ENCODE results near the gene MYO7B.

The MYO7B gene

DNA sequence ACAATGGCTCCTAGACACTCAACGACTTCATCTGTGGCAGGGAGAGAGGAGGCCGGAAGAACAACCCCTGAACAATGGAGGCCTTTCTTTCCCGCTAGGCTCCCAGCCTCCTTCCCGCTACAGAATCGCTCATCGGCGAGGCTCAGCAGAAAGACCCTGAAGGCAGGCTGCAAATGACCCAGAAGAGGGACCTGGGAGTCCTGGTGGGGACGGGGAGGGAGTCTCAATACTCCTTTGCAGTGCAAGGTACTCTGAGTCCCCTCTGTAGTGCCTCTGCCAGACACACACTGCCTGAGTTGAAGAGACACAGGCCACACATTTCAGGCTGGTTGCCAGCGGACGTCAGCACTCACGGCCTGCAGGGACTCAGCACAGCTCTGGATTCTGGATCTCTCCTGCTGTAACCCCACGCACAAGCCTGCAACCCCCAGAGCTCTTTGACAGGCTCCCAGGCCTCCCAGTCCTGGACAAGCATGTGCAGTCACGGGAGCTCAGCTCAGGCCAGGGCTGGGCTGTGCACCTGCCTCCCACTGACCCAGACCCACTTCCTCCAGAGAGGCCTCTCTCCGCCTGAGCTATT, 116.6 kb downstream of the MYO7B start:
- no peak for DNase-seq

DNA sequence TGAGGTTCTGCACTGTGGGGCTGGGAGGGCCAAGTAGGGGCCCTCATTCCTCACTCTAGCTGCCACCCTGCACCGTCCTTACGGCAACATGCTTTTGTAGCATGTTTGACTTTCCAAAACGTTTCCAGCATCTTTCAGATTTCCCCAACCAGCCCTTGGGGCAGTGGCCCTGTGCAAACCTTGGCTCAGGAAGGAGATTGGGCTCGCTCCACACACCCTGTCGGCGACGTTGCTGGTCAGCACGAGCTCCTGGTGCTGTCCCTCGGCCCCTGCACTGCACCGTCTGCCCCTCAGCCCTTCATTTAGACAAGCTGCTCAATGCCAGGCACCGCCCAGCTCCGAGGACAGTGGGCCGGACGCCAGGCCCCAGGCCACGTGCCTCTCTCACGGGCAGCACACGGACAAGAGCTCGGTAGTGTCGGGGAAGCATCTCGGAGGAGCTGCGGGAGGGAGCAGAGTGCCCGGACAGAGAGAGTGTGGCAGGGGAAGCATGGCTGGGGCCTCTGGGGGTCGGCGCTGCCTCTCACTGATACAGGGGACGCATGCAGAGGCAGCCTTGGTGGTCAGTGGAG, 117.4 kb downstream of the MYO7B start:
- no peak for DNase-seq

DNA sequence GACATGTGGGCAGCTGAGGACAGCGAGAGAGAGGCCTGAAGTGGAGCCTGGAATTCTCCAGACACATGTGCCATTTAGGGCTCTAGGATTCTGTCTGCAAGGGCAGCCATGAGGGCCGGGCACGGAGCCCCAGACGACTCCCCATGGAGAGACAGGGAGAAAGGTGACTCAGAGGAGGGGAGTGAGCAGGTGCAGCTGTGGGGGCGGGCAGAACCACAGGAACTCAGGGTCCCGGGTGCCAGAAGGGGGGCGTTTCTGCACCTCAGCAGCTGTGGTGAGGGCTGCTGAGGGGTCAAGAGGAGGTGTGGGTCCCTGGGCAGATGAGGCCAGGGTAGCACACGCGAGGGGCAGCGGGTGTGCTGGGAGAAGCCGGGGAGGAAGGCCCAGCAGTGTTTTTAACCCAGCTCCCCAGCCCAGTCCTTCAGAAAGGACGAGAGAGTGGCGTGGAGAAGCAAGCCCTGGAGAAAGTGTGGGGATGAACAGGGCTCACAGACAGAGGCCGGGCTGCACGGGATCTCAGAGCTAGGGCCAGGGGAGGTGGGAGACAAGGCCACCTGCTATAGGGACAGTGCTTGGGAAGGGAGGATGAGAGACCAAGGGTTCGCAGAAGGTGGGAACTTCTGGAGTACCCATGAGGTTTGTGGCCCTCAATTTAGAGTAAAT, 118.1 kb downstream of the MYO7B start:
- no peak for DNase-seq

DNA sequence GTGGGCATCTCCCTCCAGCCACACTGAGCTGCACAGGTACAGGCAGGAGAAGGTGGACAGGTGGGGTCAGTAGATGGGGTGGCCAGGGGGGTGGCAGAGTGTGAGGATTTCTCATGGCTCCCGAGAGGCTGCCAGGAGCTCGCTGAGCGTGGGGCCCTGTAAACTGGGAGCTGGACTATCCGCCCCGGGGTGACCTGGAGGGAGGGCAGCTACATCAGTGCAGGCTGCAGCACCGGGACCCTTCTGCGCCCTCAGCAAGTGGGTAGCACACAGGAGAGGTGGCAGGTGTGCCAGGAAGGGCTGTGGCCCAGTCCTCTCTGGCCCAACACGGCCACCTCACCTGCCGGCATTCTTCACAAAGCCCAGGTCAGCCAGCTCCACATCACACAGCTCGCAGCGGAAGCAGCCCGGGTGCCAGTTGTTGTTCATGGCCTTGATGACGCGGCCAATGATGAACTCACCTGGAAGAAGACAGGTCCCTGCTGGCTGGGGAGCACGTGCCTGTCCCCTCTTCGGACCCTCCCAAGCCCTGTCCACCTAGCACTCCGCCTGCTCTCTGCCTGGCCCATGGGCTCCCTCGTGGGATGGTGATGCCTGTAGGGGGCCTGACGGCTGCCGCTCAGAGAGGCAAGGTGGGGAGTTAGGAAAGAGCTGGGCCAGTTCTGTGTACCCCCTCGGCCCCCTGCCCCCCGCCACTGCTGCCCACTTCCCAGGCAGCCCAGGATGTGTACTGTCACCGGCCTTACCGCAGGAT, 118.8 kb downstream of the MYO7B start:
- no peak for DNase-seq

DNA sequence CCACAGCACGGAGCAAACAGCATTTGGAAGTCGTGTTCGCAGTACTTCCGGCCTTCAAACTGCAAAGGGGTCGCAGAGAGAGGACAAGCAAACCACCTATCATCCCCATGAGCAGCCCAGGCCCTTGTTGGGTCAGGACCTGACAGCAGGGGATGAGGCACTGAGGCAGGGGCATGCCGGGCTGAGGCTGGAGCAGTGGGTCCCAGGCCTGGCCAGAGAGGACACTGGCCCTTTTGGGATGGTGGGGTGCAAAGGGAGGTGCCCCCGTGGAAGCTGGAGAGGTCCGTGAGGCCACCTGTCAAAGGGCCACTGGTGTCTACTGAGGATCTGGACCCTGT, 119.3 kb downstream of the MYO7B start:
- no peak for DNase-seq

DNA sequence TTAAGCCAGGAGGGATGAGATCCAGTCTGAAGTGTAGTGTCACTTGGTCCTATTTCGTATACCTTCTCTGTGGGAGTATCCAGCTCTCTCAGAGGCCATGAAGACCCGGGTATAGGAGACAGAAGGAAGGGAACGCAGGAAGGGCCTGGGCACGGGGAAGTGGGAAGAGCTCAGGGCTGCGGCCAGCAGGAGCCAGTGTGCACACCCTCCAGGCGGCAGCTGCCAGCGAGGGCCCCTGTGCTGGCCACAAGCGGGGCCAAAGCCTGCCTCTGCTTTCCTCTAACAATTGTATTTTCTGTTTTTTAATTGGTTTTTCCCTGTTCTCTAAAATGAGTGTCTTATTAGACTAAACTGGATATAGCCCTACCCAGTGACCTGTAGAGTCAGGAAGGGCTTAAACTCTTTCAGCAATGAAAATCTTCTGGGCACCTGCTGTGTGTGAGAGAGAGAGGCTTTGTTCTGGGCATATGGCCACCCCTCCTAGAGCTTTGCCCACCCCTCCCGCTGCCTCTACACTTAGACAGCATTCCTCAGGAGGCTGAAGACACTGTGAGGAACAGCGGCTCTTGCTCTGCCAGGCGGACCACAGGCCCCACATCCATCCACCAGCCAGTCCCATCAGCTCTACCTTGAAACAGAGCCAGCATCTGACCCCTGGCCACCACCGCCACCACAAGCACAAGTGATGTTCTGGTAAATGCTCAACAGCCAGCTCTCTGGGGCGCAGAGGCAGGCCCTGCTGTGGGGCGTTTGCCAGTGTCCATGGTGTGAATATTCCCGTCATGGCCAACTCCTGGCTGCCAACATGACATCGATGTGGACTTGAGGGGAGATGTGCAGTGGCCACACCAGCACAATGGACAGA, 120.0 kb downstream of the MYO7B start:
- DNase-seq = no peak

DNA sequence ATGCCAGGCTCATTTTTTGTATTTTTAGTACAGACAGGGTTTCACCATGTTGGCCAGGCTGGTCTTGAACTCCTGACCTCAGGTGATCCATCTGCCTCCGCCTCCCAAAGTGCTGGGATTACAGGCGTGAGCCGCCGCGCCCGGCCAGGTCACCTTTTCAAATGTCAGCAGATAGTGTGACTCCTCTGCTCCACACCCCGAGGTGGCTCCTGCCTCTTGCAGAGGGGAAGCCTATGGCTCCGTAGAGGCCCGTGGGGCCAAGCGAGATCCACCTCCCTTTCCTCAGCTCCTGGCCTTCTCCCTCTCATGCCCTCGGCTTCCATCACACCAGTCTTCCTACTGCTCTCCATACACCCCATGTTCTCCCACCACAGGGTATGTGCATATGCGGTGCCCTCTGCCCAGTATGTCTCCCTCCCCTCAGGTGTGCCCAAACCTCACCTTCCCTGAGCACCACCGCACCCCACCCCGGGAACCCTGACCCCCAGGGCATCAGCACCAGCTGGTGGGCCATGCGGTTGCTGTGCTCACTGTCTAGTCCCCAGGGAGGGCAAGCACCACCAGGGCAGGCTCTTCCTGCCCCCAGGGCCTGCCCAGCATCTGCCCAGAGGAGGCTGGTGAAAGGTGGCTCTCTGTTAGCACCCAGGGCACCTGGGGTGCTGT, 121.2 kb downstream of the MYO7B start:
- no peak for DNase-seq

DNA sequence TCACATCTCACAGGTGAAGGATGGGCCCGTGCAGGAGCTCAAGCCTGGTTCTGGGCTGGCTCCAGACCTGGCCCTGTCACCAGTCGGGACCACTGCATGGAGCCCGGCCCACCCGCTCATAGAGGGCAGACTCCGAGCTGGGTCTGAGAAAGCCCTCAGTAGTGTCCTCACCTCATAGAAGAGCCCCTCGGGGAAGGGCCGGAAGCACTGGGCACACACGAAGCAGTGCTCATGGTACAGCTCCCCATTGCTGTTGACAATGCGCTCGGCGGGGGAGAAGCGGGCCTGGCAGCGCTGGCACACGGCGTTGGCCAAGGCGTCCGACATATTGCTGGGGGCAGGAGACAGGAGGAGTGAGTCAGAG, 121.7 kb downstream of the MYO7B start:
- no peak for DNase-seq

DNA sequence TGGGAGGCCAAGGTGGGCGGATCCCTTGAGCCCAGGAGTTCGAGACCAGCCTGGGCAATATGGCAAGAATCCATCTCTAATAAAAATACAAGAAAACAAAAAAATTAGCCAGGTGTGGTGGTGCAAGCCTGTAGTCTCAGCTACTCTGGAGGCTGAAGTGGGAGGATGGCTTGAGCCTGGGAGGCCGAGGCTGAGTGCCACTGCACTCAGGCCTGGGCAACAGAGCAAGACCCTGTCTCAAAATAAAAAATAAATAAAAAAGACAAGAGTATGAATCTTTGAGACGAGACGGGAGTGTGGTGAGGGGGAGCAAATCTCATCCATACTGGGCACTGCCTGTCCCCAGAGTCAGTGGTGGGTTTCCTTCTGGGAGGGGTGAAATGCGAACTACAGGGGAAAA, 122.7 kb downstream of the MYO7B start:
- no peak for DNase-seq

DNA sequence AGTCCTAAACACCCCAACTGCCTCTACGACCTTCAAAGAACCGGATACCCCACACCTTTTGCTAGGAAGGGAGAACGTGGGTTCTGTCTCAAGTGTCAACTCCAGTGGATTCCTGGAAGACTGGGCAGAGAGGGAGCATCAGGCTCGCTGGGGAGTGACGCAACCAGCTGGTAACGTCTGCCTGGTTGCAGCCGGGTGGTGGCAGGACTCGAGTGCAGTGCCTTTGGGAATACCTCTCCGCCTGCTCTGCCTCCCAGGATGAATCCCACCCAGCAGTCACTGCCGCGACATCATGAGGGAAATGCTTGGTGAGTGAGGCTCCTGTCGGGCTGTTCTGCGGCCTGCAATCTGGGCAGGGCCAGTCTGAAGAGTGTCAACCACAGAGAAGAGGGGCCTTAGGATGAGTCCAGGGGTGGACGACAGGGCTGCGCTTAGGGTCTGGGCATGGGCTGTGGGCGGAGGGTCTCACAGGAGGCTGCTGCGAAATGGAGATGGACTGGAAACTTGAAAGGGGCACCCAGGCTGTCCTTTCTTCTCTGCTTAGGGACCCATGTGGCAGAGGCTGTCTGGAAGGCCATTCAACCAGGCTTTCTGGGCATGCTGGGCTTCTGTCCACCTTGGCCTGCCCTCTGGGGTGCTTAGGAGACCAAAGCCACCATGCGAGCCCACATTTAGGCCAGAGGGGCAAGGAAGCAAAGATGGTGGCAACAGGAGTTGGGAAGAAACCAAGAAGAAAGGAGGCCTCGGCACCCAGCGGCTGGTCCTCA, 123.3 kb downstream of the MYO7B start:
- no peak for DNase-seq

DNA sequence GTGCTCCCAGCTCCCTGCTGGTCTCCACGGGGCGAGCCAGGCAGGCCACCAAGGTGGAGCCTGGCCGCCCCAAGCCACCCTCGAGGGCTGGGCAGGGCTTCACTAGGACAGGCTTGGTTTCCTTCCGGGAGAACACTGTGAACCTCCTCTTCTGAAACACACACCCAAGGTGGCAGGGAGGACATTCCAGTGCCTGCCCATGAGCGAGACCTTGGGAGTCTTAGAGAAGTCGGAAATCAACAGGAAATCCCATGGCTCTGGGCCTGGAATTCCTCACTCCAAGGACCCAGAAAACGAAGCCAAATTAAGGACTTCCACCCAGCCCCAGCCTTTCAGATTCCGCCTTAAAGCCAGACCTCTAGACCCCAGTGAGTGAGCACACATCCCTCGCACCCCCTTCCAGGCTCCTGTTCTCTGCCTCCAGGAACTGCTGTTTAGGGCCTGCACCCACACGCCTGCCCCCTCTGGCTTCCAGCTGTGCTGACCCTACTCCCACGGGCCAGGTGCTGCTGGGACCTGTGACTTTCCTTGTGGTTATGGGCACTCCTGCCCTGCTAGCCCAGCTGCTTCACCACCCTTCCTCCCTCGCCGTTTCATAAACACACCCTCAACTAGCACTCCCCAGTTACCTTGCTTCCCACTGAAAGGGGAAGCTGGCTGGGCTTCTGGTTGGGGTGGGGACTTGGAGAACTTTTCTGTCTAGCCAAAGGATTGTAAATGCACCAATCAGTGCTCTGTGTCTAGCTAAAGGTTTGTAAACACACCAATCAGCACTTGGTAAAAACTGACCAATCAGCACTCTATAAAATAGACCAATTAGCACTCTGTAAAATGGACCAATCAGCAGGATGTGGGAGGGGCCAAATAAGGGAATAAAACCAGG, 124.2 kb downstream of the MYO7B start:
- no peak for DNase-seq

DNA sequence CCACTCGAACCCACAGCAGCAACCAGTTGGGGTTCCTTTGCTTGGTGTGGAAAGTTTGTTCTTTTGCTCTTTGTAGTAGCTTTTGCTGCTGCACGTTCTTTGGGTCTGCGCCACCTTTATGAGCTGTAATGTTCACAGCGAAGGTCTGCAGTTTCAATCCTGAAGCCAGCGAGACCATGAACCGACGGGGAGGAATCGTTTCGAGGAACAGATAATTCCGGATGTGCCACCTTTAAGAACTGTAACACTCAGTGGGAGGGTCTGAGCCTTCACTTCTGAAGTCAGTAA, 124.8 kb downstream of the MYO7B start:
- no peak for DNase-seq

DNA sequence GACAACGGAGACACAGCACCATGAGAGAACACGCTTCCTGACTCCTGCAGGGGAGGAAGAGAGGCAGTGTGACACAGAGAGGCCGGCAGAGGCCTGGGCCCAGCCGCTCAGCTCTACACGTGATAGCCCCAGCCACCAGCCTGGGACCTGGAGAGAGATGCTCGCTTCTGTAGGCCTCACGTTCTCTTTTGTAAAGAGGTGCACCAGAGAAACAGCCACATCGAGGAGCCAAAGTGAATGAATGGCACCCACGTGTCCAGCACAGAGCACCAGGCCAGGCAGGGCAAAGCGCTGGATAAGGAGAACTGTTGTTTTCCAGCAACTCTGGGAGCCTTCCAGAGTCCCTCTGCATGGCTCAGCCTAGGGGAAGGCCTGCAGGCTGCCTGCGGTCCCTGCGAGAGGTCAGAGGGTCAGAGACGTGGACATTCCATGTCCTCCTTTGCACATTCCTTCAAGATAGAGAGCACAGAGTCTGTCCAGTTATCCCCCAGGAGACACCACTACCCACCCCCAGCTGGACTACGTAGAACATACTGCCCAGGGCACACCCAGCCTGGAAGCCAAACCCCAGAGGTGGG, 125.7 kb downstream of the MYO7B start:
- no peak for DNase-seq

DNA sequence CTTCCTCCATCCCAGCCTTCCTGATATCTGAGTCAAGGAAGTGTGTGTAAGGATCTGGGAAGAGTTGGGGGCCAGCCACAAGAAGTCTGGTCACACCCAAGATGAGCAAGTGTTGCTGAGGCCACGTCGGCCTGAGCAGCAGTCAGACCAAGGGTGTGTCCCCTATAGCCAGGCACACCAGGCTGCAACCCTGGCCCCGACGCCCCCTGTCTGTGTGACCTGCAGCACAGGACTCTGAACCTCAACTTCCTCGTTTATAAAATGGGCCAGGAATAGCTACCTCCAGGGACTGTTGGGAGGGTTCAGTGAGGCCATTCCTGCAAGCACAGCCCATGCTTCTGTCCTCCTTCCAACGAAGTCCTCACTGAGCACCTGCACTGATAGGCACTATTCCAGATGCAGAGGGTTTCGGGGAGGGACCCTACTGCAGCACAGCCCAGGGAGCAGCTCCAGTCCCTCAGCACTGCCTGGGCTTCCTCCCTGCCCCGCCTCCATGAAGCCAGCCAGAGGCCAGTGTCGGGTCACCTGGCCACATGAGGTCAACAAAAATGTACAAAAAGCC, 126.5 kb downstream of the MYO7B start:
- DNase-seq = no peak

DNA sequence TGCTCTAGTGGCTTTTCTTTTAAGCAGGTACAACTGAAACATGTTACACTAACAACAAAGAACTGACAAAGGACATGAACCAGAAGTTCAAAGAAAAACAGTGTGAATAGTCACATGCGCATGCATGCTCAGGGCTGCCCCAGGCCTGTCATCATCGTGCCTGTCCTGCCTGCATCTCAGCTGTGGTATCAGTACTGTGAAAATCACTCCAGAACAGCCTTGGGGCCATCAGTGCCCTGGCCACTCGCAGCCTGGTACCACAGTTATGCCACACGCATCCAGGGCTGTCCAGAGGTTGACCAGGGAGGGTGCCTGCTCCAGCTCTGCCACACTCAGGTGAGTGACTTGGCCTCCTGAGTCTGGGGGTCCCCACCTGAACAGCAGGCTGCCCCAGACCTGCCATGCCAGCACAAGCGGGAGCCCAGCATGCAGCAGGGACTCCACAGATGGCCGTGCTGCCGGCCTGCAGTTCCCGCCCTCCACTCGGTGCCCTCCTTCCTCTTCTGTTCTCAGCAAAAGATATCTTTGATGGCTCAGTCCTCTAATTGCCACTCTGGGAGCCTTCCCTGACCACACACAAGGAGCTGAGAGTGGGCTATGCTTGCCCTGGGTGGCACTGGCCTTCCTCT, 127.6 kb downstream of the MYO7B start:
- DNase-seq = no peak

DNA sequence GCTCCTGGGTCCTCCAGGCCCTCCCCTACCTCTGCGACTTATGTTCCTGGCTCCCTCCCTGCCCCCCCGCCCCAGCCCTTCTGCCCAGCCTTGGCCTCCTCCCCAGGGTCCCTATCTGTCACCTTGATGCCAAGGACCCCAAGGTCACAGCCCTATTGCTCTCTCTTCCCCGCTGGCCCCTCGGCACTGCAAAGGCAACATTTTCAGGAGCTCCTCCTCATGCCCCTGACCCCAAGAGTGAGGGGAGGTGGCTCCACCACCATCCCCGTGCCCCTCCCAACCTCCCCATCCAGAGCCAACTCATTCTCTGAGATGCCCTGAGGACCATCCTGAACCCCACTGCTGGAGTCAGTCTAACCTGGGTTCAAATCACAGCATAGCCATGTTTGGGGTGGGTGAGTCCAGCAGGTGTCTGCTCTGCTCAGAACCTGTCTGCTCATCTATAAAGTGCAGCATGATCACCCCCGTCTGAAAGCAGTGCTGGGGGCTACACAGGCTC, 128.1 kb downstream of the MYO7B start:
- DNase-seq = no peak

DNA sequence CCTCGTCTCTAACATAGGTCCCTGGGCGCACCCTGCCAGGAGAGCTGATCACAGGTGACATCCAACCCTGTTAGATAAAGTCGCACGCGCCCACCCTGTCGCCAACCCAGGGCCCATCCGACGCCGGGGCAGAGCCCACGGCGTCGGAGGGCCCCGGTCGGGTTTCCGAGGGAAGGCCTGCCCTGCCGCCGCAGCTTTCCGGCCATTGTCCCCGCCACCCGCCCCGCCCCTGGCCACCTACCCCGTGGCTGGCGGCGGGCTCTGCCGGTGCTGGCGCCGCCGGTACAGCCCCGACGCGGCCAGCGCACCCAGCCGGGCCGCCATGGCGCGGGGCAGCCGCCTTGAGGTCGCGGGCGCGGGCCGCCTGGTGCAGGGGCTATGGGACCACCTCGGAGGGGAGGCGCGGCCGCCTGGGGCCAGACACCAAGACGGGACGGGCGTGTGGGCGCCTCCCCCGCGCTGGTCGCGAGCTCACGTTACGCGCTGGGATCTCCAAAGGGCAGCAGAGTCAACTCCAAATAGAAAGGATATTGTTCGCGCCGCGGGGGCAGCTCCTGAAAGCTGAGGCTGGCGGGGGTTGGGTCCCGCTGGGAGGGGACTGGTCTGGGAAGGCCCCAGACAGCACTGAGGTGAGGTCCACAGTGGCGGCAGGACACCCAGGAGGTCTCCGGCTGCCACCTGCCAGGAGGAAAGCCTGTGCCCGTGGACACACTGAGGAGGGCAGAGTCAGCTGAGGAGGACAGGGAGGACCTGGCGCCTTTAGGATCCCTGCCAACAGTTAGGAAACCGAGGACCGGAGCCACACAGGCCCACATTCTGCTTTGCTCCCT, 128.8 kb downstream of the MYO7B start:
- no peak for DNase-seq

DNA sequence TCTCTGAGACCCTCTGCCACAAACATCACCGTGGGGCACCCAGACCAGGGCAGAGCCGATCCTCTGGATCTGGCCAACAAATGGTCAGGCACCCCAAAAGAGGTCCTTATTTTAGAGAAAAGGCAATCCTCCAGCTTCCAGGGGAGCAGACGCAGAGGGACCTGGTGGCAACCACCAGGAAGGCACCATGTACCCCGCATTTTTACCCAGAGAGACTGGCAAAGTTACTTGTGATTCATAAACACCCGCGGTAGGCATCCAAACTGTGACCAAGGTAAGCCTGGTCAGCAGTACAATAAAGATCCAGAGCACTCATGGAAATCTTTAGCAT, 129.4 kb downstream of the MYO7B start:
- no peak for DNase-seq

Measured in NCI-H2227 treated with DMSO at 0.1 percent for 48 hours (cell line).